ENCODE results near the gene ECE2. TPM values are rescaled to one million over a fixed set of nuclear protein-coding genes. Genes with fewer than 3 reads are reported as not detected.

Gene ECE2
- total RNA-seq, 4 donors from 2014 or later, result not detected

GRCh38 chr3:184284696-184285095, 8.9 kb downstream of the ECE2 start:
- no peak overlapping the region for H3K27ac ChIP-seq
- 14 to 16% methylated on average over 4 of the region's 4 CpGs for WGBS, 2 donors
- no peaks in the 10 kb centered on the region for H3K36me3 ChIP-seq
- TF ChIP-seq POLR2A (IDR thresholded peaks at IDR 0.05), result no peak
- peak in 3 of 6 experiments; percentile 34 to 37 (median 35) for TF ChIP-seq CTCF (IDR thresholded peaks at IDR 0.05)
- H3K27me3 ChIP-seq, result no peaks in the 10 kb centered on the region
- no peaks in the 10 kb centered on the region for H3K4me1 ChIP-seq
- intact Hi-C loops (cut with DNase I), result loop anchor here (10.0 kb wide), 1 partner anchor 50 kb away; no protein-coding TSS in a partner anchor
- no peaks in the 10 kb centered on the region for H3K9me3 ChIP-seq
- peak; percentile 53 to 57 for DNase-seq
- H3K4me3 ChIP-seq (replicated peaks in 1 of 3), result no peak overlapping the region

- Histone ChIP-seq H3K4me1 (no peaks in the 10 kb centered on the region), H3K4me3 (replicated peaks in 1 of 3) (no peak overlapping the region), H3K36me3 (no peaks in the 10 kb centered on the region), H3K27me3 (no peaks in the 10 kb centered on the region), H3K27ac (no peak overlapping the region), H3K9me3 (no peaks in the 10 kb centered on the region)
- WGBS, 2 donors, result 7 to 12% methylated on average over 10 of the region's 10 CpGs
- intact Hi-C loops (cut with DNase I), result loop anchor here (10.0 kb wide), 1 partner anchor 55 kb away; no protein-coding TSS in a partner anchor
- TF ChIP-seq POLR2A (IDR thresholded peaks at IDR 0.05) (no peak), CTCF (IDR thresholded peaks at IDR 0.05) (peak in 4 of 6 experiments; percentile 41 to 67 (median 54))
- peak; percentile 44 to 49 for DNase-seq
Observed at GRCh38 chr3:184289426-184289938, 13.7 kb downstream of the ECE2 start.

GRCh38 chr3:184290331-184290730, 14.5 kb downstream of the ECE2 start:
- Histone ChIP-seq H3K27me3 (no peaks in the 10 kb centered on the region), H3K4me1 (no peaks in the 10 kb centered on the region), H3K9me3 (no peaks in the 10 kb centered on the region), H3K27ac (no peak overlapping the region), H3K4me3 (replicated peaks in 1 of 3) (no peak overlapping the region), H3K36me3 (no peaks in the 10 kb centered on the region)
- DNase-seq, result peak in 1 of 2 donors; percentile 15
- 58 to 66% methylated on average over 9 to 10 of the region's 10 CpGs for WGBS, 2 donors
- intact Hi-C loops (cut with DNase I), result loop anchor here (5.0 kb wide), 1 partner anchor 393 kb away; no protein-coding TSS in a partner anchor
- TF ChIP-seq POLR2A (IDR thresholded peaks at IDR 0.05) (no peak), CTCF (IDR thresholded peaks at IDR 0.05) (no peak)

GRCh38 chr3:184291044-184291737, 15.4 kb downstream of the ECE2 start:
- 91 to 94% methylated on average over 19 to 22 of the region's 22 CpGs for WGBS, 2 donors
- intact Hi-C loops (cut with DNase I), result loop anchor here (5.0 kb wide), 1 partner anchor 394 kb away; no protein-coding TSS in a partner anchor
- H3K9me3 ChIP-seq, result no peaks in the 10 kb centered on the region
- H3K36me3 ChIP-seq, result no peaks in the 10 kb centered on the region
- TF ChIP-seq CTCF (IDR thresholded peaks at IDR 0.05) (no peak), POLR2A (IDR thresholded peaks at IDR 0.05) (no peak)
- H3K4me3 ChIP-seq (replicated peaks in 1 of 3), result no peak overlapping the region
- DNase-seq, result no peak
- no peak overlapping the region for H3K27ac ChIP-seq
- H3K4me1 ChIP-seq, result no peaks in the 10 kb centered on the region
- no peaks in the 10 kb centered on the region for H3K27me3 ChIP-seq

Measured in thyroid gland (tissue), 4 donors.